ENCODE measurements around the gene P2RY6. TPM values are rescaled to one million over a fixed set of nuclear protein-coding genes. Genes with fewer than 3 reads are reported as not detected.

Gene P2RY6
- polyA plus RNA-seq, 2 of the 4 experiments (the other 2 are of a cell fraction), result 6.8 to 8.8 TPM

DNA sequence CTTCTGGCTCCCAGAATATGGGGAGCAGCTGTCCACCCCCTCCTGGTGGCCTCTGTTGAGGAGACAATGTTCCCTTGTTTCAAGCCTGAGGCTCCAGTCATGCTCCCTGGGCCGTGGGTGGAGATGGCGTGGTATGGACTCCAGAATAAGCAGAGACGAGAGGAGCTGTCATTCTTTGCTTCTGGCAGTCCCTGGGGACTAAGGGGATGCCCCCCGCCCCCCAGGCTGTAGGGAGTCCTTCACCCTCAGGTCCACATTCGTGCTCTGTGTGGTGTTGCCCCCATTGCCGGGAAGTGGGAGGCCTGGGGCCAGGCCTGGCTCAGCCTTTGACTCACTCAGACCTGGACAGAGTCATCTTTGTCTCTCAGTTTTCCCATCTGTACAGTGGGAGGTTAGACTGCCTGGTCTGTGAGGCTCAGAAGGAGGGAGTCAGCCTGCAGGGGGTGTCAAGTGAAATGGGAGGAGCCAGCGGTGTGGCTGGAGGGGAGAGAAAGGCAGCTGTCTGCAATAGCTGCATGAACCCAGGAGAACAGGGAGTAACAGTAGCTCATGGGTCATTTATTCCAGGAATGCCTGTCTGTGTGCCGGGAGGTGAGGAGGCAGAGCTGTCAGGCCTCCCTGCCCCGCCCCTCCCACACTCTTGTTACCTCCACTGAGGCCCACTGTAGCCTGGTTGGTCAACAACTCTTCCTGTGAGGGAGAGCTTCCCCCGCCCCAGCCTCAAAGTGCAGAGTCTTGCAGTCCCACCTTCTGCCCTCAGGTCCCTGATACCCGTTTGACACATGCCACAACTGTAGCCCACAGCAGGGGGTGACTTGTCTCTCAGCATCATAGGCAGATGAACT is 42.2 kb downstream of the P2RY6 start:
- no peaks in the 10 kb centered on the region for H3K9me3 ChIP-seq
- ChIA-PET POLR2A (no interaction called here), CTCF (interaction anchor here (0.6 to 18.2 kb wide), 8 partner anchors 13 to 79 kb away, joined by 3 to 205 read pairs (median 10); partner anchors contain the start of gene RELT)
- ATAC-seq (peak in 1 of 2 experiments; percentile 29; a peak in 3 of 6 replicates), FAIRE-seq (no peak), DNase-seq (ENCODE audit: low read depth in 1 of 2, low spot score in 1 of 2) (peak in 1 of 2 experiments; percentile 30)
- peak overlapping the region in 1 of 2 experiments; percentile 21; a peak in 1 of 6 replicates for H3K27ac ChIP-seq
- WGBS (ENCODE audit: missing lambda C conversion rate), result 74% methylated on average over 8 of the region's 11 CpGs
- no peak overlapping the region for H3K4me2 ChIP-seq
- no peak overlapping the region for H3K4me3 ChIP-seq
- peaks cover 32% of the 10 kb centered on the region for H3K4me1 ChIP-seq
- TF ChIP-seq RCOR1 (IDR thresholded peaks at IDR 0.05; ENCODE audit: low read depth, low read length) (no peak), CHD4 (IDR thresholded peaks at IDR 0.05; ENCODE audit: borderline replicate concordance) (no peak)

DNA sequence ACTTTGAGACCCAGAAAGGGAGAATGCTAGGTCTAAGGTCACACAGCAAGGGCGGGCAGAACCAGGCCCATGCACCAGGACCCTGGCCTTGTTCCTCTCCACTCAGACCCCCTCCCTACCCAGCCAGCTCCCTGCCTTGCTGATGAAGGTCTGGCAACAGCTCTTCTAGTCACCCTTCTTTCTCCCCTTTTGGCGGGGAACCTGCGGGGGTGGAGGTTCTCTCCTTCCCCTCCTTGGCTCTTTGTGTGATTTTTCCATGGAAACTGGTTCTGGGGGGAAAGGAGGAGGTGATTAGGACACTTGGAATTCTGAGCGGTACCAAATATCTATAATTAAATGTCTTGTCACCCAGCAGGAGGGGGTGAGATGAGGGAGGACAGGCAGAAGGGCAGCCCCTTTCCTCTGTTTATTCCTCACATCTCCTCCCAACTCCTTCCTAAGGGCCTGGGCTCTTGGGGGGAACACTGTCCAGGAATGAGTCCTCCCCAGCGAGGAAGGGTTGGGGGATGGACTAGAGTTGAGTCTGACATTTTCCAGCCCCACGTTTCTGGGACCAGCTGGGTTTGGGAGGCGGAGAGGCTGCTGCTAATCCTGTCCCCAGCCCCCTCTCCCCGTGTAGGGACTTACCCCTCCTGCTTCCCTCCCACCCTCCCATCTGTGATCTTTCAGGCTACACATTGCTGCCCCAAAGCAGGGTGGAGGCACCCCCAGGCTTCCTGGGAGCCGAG is 43.3 kb downstream of the P2RY6 start:
- ATAC-seq, result no peak
- H3K4me2 ChIP-seq, result no peak overlapping the region
- H3K4me3 ChIP-seq, result no peak overlapping the region
- CTCF ChIA-PET, result interaction anchor here (1.5 to 18.2 kb wide), 7 partner anchors 8 to 78 kb away, joined by 3 to 205 read pairs (median 24); partner anchors contain the start of genes ARHGEF17 and RELT
- no peak for FAIRE-seq
- H3K4me1 ChIP-seq, result peaks cover 27% of the 10 kb centered on the region; the same call in 2 of the 3 replicates
- H3K9me3 ChIP-seq, result no peaks in the 10 kb centered on the region
- POLR2A ChIA-PET, result interaction anchor here (1.3 kb wide), 1 partner anchor 8 kb away, joined by 4 read pairs; no protein-coding TSS in a partner anchor
- TF ChIP-seq, protein P1, sequence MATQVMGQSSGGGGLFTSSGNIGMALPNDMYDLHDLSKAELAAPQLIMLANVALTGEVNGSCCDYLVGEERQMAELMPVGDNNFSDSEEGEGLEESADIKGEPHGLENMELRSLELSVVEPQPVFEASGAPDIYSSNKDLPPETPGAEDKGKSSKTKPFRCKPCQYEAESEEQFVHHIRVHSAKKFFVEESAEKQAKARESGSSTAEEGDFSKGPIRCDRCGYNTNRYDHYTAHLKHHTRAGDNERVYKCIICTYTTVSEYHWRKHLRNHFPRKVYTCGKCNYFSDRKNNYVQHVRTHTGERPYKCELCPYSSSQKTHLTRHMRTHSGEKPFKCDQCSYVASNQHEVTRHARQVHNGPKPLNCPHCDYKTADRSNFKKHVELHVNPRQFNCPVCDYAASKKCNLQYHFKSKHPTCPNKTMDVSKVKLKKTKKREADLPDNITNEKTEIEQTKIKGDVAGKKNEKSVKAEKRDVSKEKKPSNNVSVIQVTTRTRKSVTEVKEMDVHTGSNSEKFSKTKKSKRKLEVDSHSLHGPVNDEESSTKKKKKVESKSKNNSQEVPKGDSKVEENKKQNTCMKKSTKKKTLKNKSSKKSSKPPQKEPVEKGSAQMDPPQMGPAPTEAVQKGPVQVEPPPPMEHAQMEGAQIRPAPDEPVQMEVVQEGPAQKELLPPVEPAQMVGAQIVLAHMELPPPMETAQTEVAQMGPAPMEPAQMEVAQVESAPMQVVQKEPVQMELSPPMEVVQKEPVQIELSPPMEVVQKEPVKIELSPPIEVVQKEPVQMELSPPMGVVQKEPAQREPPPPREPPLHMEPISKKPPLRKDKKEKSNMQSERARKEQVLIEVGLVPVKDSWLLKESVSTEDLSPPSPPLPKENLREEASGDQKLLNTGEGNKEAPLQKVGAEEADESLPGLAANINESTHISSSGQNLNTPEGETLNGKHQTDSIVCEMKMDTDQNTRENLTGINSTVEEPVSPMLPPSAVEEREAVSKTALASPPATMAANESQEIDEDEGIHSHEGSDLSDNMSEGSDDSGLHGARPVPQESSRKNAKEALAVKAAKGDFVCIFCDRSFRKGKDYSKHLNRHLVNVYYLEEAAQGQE (IDR thresholded peaks at IDR 0.05), result no peak
- TF ChIP-seq POLR2A (IDR thresholded peaks at IDR 0.05; ENCODE audit: low read length) (no peak), ZNF302 (CRISPR knock-in tag; IDR thresholded peaks at IDR 0.05) (no peak), HOXA7 (CRISPR knock-in tag; IDR thresholded peaks at IDR 0.05) (no peak), POLR2AphosphoS2 (conservative IDR thresholded peaks at IDR 0.05; ENCODE audit: low read length) (no peak), RCOR1 (IDR thresholded peaks at IDR 0.05; ENCODE audit: low read depth, low read length) (no peak), CEBPB (IDR thresholded peaks at IDR 0.05) (no peak), RARB (CRISPR knock-in tag; IDR thresholded peaks at IDR 0.05) (no peak), RFX5 (IDR thresholded peaks at IDR 0.05) (no peak), CHD4 (IDR thresholded peaks at IDR 0.05; ENCODE audit: borderline replicate concordance) (no peak), RNF2 (IDR thresholded peaks at IDR 0.05; ENCODE audit: borderline replicate concordance, low read depth) (no peak)
- TF ChIP-seq, protein P2, sequence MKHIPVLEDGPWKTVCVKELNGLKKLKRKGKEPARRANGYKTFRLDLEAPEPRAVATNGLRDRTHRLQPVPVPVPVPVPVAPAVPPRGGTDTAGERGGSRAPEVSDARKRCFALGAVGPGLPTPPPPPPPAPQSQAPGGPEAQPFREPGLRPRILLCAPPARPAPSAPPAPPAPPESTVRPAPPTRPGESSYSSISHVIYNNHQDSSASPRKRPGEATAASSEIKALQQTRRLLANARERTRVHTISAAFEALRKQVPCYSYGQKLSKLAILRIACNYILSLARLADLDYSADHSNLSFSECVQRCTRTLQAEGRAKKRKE (CRISPR knock-in tag; IDR thresholded peaks at IDR 0.05; ENCODE audit: low read depth), result no peak
- TF ChIP-seq, protein P3, sequence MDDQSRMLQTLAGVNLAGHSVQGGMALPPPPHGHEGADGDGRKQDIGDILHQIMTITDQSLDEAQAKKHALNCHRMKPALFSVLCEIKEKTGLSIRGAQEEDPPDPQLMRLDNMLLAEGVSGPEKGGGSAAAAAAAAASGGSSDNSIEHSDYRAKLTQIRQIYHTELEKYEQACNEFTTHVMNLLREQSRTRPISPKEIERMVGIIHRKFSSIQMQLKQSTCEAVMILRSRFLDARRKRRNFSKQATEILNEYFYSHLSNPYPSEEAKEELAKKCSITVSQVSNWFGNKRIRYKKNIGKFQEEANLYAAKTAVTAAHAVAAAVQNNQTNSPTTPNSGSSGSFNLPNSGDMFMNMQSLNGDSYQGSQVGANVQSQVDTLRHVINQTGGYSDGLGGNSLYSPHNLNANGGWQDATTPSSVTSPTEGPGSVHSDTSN (IDR thresholded peaks at IDR 0.05), result no peak
- TF ChIP-seq, protein P4, sequence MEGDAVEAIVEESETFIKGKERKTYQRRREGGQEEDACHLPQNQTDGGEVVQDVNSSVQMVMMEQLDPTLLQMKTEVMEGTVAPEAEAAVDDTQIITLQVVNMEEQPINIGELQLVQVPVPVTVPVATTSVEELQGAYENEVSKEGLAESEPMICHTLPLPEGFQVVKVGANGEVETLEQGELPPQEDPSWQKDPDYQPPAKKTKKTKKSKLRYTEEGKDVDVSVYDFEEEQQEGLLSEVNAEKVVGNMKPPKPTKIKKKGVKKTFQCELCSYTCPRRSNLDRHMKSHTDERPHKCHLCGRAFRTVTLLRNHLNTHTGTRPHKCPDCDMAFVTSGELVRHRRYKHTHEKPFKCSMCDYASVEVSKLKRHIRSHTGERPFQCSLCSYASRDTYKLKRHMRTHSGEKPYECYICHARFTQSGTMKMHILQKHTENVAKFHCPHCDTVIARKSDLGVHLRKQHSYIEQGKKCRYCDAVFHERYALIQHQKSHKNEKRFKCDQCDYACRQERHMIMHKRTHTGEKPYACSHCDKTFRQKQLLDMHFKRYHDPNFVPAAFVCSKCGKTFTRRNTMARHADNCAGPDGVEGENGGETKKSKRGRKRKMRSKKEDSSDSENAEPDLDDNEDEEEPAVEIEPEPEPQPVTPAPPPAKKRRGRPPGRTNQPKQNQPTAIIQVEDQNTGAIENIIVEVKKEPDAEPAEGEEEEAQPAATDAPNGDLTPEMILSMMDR (IDR thresholded peaks at IDR 0.05), result no peak
- TF ChIP-seq, protein P5, sequence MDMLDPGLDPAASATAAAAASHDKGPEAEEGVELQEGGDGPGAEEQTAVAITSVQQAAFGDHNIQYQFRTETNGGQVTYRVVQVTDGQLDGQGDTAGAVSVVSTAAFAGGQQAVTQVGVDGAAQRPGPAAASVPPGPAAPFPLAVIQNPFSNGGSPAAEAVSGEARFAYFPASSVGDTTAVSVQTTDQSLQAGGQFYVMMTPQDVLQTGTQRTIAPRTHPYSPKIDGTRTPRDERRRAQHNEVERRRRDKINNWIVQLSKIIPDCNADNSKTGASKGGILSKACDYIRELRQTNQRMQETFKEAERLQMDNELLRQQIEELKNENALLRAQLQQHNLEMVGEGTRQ (IDR thresholded peaks at IDR 0.05), result no peak
- H3K27ac ChIP-seq, result no peak overlapping the region
- 82% methylated on average over 9 of the region's 9 CpGs for WGBS (ENCODE audit: missing lambda C conversion rate)
- DNase-seq (ENCODE audit: low read depth in 1 of 2, low spot score in 1 of 2), result no peak
